Stimulated activated CD4-positive, alpha-beta T cell treated with anti-CD3 and anti-CD28 coated beads, TNF-alpha, amount 100 ng/mL, for 48 hours (primary cell): Measurements from ENCODE around the gene KPNA6.
"Not testable (repeated sequence)": the region's sequence is repeated elsewhere in the genome, so short reads cannot be mapped to it uniquely, and the experiment has no call there.

Experiments used
- DNase-seq, 3 donors: peaks; one replicate each; pipeline ENCODE4 v3.0.0-alpha.2; 2020; ENCODE audit warnings: low read depth in 3 of 3

Gene KPNA6

GRCh38 chr1:32142446-32143301 is 34.8 kb downstream of the KPNA6 start:
- DNase-seq = no peak

GRCh38 chr1:32143302-32143695 is 35.4 kb downstream of the KPNA6 start:
- not testable (repeated sequence) for DNase-seq

- no peak for DNase-seq
These were observed 36.2 kb downstream of the KPNA6 start for GRCh38 chr1:32144033-32144432.

GRCh38 chr1:32147799-32148198 is 39.9 kb downstream of the KPNA6 start:
- DNase-seq = not testable (repeated sequence)

GRCh38 chr1:32150847-32151246 is 43.0 kb downstream of the KPNA6 start:
- DNase-seq = no peak

GRCh38 chr1:32151319-32151787 is 43.5 kb downstream of the KPNA6 start:
- DNase-seq = no peak

- DNase-seq = no peak
These were observed 51.3 kb downstream of the KPNA6 start for GRCh38 chr1:32159189-32159588.

- DNase-seq = no peak
These were observed 55.5 kb downstream of the KPNA6 start for GRCh38 chr1:32163405-32163804.

GRCh38 chr1:32165633-32166032 is 57.8 kb downstream of the KPNA6 start:
- DNase-seq = not testable (repeated sequence)

GRCh38 chr1:32170991-32171390 is 63.1 kb downstream of the KPNA6 start:
- no peak for DNase-seq

GRCh38 chr1:32172621-32173245 is 64.9 kb downstream of the KPNA6 start:
- DNase-seq = no peak

GRCh38 chr1:32178380-32179192 is 70.7 kb downstream of the KPNA6 start:
- no peak for DNase-seq

- DNase-seq = no peak
These were observed 71.3 kb downstream of the KPNA6 start for GRCh38 chr1:32179193-32179442.

GRCh38 chr1:32179443-32180185 is 71.8 kb downstream of the KPNA6 start, which contains the start of gene TXLNA:
Gene TXLNA (plus strand): TSS chr1:32179675. CDS start chr1:32180346, 671 bp downstream.
- peak; percentile 82 to 90 (median 88) for DNase-seq

- no peak for DNase-seq
These were observed 72.6 kb downstream of the KPNA6 start for GRCh38 chr1:32180186-32181060.

- no peak for DNase-seq
These were observed 73.2 kb downstream of the KPNA6 start for GRCh38 chr1:32181065-32181464.

GRCh38 chr1:32181563-32181962 is 73.7 kb downstream of the KPNA6 start:
- DNase-seq = no peak

- no peak for DNase-seq
These were observed 74.2 kb downstream of the KPNA6 start for GRCh38 chr1:32182060-32182459.

GRCh38 chr1:32184650-32185049 is 76.8 kb downstream of the KPNA6 start:
- DNase-seq = no peak

GRCh38 chr1:32186077-32186476 is 78.2 kb downstream of the KPNA6 start:
- no peak for DNase-seq

GRCh38 chr1:32186491-32186890 is 78.6 kb downstream of the KPNA6 start:
- no peak for DNase-seq
